ENCODE results near the gene CNTLN.
"Not testable (repeated sequence)": the region's sequence is repeated elsewhere in the genome, so short reads cannot be mapped to it uniquely, and the experiment has no call there.

CNTLN gene

GRCh38 chr9:17521100-17521855 lies 386.4 kb downstream of the CNTLN start:
- no peak for DNase-seq

DNA sequence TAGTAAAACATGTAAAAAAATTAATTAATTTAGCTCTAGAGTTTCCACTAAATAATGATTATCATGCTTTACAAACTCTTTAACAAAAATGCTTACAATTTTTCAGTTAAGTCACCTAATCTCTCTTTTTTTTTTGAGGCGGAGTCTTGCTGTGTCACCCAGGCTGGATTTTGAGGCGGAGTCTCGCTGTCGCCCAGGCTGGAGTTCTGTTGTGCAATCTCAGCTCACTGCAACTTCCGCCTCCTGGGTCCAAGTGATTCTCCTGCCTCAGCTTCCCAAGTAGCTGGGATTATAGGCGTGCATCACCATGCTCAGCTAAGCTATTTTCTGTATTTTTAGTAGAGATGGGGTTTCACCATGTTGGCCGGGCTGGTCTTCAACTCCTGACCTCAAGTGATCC lies 391.9 kb downstream of the CNTLN start:
- DNase-seq = not testable (repeated sequence)

GRCh38 chr9:17528859-17529258 lies 394.0 kb downstream of the CNTLN start:
- no peak for DNase-seq

DNA sequence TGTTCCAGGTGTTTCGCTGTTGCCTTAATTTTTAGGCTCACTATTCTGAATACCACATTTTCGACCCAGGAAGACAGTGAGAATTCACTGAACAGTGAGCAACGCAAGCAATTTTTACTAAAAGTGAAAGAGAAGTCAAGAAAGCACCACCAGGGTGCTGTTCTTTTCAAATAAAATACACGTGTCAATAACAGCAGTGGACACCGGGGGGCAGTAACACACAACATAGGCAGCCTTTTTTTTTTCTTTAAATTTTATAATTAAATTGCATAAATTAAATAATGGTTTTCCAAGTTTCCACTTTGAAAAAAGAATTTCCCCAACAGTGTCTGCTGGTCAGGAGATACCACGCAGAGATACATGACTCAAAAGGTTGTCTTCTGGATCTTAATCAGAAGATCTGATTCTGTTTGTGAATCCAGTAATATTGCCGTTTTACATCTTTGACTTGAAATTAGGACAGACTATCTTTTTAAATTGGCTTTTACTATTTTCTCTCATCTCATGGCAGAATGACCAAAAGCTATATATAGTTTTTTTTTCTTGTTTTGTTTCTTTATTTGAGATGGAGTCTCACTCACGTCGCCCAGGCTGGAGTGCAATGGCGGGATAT lies 396.9 kb downstream of the CNTLN start:
- no peak for DNase-seq

- DNase-seq = no peak
Measured at GRCh38 chr9:17532461-17532860, 397.6 kb downstream of the CNTLN start.

DNA sequence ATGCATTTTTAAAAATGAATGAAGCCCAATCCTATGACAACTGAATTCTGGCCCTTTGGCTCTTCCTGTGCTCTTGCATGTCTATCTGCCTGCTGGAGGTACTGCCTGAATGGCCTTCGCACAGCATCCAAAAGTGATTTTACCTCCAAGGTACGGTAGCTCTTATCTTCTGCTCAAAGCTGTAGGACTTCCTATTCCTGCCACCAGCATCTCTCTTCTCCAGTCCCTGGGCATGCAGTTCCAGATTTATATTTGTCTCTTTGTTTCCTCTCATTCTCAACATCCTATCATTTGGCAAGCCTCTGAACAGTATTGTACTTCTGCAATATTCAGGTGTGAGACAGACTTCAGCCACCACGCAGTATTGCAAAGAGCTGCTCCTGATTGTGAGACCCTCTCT lies 400.3 kb downstream of the CNTLN start:
- no peak for DNase-seq

DNA sequence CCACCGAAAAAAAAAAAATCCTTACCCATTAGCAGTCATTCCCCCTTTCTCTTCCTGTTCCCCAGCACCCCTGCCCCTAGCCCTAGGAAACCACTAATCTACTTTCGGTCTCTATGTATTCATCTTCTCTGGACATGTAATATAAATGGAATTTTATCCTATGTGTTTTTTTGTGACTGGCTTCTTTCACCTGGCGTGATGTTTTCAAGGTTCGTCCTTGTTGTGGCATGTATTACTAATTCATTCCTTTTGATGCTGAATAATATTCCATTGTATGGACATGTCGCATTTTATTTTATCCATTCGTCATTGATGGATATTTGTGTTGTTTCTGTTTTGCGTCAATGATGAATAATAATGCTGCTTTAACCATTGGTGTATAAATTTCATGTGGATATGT lies 401.2 kb downstream of the CNTLN start:
- DNase-seq = no peak

- no peak for DNase-seq
Measured at GRCh38 chr9:17551023-17551422, 416.2 kb downstream of the CNTLN start.

Data from GDM1 (cell line).